ENCODE measurements around the gene BMI1. TPM values are rescaled to one million over a fixed set of nuclear protein-coding genes. Genes with fewer than 3 reads are reported as not detected.

BMI1 gene
- total and polyA plus RNA-seq, 2 experiments from 2014 or later = 2.3 to 10.7 TPM

- no peak overlapping the region for H2AFZ ChIP-seq
- peaks cover 18% of the 10 kb centered on the region for H3K4me1 Mint-ChIP-seq
- no peaks in the 10 kb centered on the region for H3K79me2 ChIP-seq (replicated peaks; ENCODE audit: insufficient read depth)
- peaks cover 100% of the 10 kb centered on the region for H3K27me3 ChIP-seq (ENCODE audit: insufficient read depth)
- peak overlapping the region; percentile 77 for H3K4me2 ChIP-seq
- H3K4me1 ChIP-seq (ENCODE audit: insufficient read depth) = peaks cover 39% of the 10 kb centered on the region
- H4K20me1 ChIP-seq (replicated peaks; ENCODE audit: insufficient read depth) = peaks cover 25% of the 10 kb centered on the region
- no peak overlapping the region for H3K27ac ChIP-seq (ENCODE audit: low read depth)
- peak overlapping the region; percentile 60 for H3K4me3 ChIP-seq
- H3F3A ChIP-seq (replicated peaks; ENCODE audit: low read depth) = peaks cover 34% of the 10 kb centered on the region
- ATAC-seq = peak; percentile 2; the same call in 1 of the 3 replicates
- H3K27me3 Mint-ChIP-seq (ENCODE audit: insufficient read depth, low read depth, poor library complexity) = peaks cover 94% of the 10 kb centered on the region
- no peaks in the 10 kb centered on the region for H3K36me3 ChIP-seq (ENCODE audit: insufficient read depth)
- no peak overlapping the region for H3K27ac Mint-ChIP-seq
- TF ChIP-seq, protein P1, sequence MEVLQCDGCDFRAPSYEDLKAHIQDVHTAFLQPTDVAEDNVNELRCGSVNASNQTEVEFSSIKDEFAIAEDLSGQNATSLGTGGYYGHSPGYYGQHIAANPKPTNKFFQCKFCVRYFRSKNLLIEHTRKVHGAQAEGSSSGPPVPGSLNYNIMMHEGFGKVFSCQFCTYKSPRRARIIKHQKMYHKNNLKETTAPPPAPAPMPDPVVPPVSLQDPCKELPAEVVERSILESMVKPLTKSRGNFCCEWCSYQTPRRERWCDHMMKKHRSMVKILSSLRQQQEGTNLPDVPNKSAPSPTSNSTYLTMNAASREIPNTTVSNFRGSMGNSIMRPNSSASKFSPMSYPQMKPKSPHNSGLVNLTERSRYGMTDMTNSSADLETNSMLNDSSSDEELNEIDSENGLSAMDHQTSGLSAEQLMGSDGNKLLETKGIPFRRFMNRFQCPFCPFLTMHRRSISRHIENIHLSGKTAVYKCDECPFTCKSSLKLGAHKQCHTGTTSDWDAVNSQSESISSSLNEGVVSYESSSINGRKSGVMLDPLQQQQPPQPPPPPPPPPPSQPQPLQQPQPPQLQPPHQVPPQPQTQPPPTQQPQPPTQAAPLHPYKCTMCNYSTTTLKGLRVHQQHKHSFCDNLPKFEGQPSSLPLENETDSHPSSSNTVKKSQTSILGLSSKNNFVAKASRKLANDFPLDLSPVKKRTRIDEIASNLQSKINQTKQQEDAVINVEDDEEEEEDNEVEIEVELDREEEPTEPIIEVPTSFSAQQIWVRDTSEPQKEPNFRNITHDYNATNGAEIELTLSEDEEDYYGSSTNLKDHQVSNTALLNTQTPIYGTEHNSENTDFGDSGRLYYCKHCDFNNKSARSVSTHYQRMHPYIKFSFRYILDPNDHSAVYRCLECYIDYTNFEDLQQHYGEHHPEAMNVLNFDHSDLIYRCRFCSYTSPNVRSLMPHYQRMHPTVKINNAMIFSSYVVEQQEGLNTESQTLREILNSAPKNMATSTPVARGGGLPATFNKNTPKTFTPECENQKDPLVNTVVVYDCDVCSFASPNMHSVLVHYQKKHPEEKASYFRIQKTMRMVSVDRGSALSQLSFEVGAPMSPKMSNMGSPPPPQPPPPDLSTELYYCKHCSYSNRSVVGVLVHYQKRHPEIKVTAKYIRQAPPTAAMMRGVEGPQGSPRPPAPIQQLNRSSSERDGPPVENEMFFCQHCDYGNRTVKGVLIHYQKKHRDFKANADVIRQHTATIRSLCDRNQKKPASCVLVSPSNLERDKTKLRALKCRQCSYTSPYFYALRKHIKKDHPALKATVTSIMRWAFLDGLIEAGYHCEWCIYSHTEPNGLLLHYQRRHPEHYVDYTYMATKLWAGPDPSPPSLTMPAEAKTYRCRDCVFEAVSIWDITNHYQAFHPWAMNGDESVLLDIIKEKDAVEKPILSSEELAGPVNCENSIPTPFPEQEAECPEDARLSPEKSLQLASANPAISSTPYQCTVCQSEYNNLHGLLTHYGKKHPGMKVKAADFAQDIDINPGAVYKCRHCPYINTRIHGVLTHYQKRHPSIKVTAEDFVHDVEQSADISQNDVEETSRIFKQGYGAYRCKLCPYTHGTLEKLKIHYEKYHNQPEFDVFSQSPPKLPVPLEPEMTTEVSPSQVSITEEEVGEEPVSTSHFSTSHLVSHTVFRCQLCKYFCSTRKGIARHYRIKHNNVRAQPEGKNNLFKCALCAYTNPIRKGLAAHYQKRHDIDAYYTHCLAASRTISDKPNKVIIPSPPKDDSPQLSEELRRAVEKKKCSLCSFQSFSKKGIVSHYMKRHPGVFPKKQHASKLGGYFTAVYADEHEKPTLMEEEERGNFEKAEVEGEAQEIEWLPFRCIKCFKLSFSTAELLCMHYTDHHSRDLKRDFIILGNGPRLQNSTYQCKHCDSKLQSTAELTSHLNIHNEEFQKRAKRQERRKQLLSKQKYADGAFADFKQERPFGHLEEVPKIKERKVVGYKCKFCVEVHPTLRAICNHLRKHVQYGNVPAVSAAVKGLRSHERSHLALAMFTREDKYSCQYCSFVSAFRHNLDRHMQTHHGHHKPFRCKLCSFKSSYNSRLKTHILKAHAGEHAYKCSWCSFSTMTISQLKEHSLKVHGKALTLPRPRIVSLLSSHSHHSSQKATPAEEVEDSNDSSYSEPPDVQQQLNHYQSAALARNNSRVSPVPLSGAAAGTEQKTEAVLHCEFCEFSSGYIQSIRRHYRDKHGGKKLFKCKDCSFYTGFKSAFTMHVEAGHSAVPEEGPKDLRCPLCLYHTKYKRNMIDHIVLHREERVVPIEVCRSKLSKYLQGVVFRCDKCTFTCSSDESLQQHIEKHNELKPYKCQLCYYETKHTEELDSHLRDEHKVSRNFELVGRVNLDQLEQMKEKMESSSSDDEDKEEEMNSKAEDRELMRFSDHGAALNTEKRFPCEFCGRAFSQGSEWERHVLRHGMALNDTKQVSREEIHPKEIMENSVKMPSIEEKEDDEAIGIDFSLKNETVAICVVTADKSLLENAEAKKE (CRISPR knock-in tag; IDR thresholded peaks at IDR 0.05) = no peak
- TF ChIP-seq EZH2phosphoT487 (IDR thresholded peaks at IDR 0.05; ENCODE audit: unreplicated experiment) (peak; percentile 96), EZH2 (IDR thresholded peaks at IDR 0.05; ENCODE audit: low read depth, unreplicated experiment) (peak; percentile 95)
- H3K9me3 Mint-ChIP-seq = no peaks in the 10 kb centered on the region; the same call in 2 of the 3 replicates
- peak overlapping the region; percentile 62 for H3K4me3 Mint-ChIP-seq
- no peaks in the 10 kb centered on the region for H3K36me3 Mint-ChIP-seq (ENCODE audit: low read depth)
- DNase-seq (ENCODE audit: low spot score) = no peak
- H3K9me2 ChIP-seq (ENCODE audit: insufficient read depth) = no peaks in the 10 kb centered on the region
Measured at GRCh38 chr10:22341190-22341925, 20.5 kb downstream of the BMI1 start.

DNA sequence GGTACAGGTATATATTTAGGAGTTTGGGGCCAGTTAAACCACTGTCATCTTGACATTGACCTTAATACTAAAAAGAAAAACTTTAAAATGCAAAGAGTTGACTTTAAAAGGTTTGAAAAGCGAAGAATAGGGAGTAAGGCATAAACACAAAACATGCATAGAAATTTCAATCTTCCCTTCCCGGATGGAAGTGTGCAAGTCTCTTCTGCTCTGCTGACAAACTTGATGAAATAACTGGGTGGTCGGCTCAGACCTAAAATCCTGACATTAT lies 21.0 kb downstream of the BMI1 start:
- Mint-ChIP-seq H3K9me3 (no peaks in the 10 kb centered on the region; the same call in 2 of the 3 replicates), H3K36me3 (ENCODE audit: low read depth) (no peaks in the 10 kb centered on the region), H3K4me3 (peak overlapping the region; percentile 50; the same call in 1 of the 3 replicates), H3K27me3 (ENCODE audit: insufficient read depth, low read depth, poor library complexity) (peaks cover 94% of the 10 kb centered on the region), H3K4me1 (peaks cover 17% of the 10 kb centered on the region), H3K27ac (no peak overlapping the region)
- peaks cover 100% of the 10 kb centered on the region for H3K27me3 ChIP-seq (ENCODE audit: insufficient read depth)
- H3F3A ChIP-seq (replicated peaks; ENCODE audit: low read depth) = peaks cover 33% of the 10 kb centered on the region
- no peak overlapping the region for H3K27ac ChIP-seq (ENCODE audit: low read depth)
- no peaks in the 10 kb centered on the region for H3K9me2 ChIP-seq (ENCODE audit: insufficient read depth)
- peaks cover 25% of the 10 kb centered on the region for H4K20me1 ChIP-seq (replicated peaks; ENCODE audit: insufficient read depth)
- no peak overlapping the region for H3K4me2 ChIP-seq
- ATAC-seq (no peak), DNase-seq (ENCODE audit: low spot score) (no peak)
- no peaks in the 10 kb centered on the region for H3K79me2 ChIP-seq (replicated peaks; ENCODE audit: insufficient read depth)
- H3K4me1 ChIP-seq (ENCODE audit: insufficient read depth) = peaks cover 39% of the 10 kb centered on the region
- H2AFZ ChIP-seq = no peak overlapping the region
- H3K4me3 ChIP-seq = no peak overlapping the region
- H3K36me3 ChIP-seq (ENCODE audit: insufficient read depth) = no peaks in the 10 kb centered on the region
- no peak for TF ChIP-seq REST (IDR thresholded peaks at IDR 0.05; ENCODE audit: unreplicated experiment)
- TF ChIP-seq EZH2 (IDR thresholded peaks at IDR 0.05; ENCODE audit: low read depth, unreplicated experiment) = peak; percentile 78
